Parathyroid adenoma (tissue), 2 donors: Measurements from ENCODE around the gene PRKD2.

Experiments used
- H2AFZ ChIP-seq: fragments of 300-600 bp; sonication (generic); one replicate; pipeline ENCODE4 v1.7.0; 2017; ENCODE audit warnings: antibody characterized with exemption, mild to moderate bottlenecking
- H3K27ac ChIP-seq: fragments of 300-600 bp; sonication (generic); one replicate; pipeline ENCODE4 v1.7.0; 2017
- H3K27me3 ChIP-seq: fragments of 300-600 bp; sonication (generic); one replicate; pipeline ENCODE4 v1.7.0; 2017; ENCODE audit warnings: low read length; ENCODE audit not compliant: control insufficient read depth, insufficient read depth
- H3K36me3 ChIP-seq: fragments of 300-600 bp; sonication (generic); one replicate; pipeline ENCODE4 v1.7.0; 2017; ENCODE audit warnings: low read length; ENCODE audit not compliant: control insufficient read depth, insufficient read depth
- H3K4me1 ChIP-seq: fragments of 300-600 bp; sonication (generic); one replicate; pipeline ENCODE4 v1.7.0; 2017; ENCODE audit warnings: control low read depth
- H3K4me2 ChIP-seq: fragments of 300-600 bp; sonication (generic); one replicate; pipeline ENCODE4 v1.7.0; 2017; ENCODE audit warnings: low read length
- H3K4me3 ChIP-seq: fragments of 300-600 bp; sonication (generic); one replicate; pipeline ENCODE4 v1.7.0; 2017; ENCODE audit warnings: low read depth, low read length
- H3K79me2 ChIP-seq: fragments of 300-600 bp; sonication (generic); one replicate; pipeline ENCODE4 v1.7.0; 2017; ENCODE audit warnings: control low read depth
- H3K9ac ChIP-seq: fragments of 300-600 bp; sonication (generic); one replicate; pipeline ENCODE4 v1.7.0; 2017; ENCODE audit warnings: mild to moderate bottlenecking
- H3K9me3 ChIP-seq: fragments of 300-600 bp; sonication (generic); one replicate; pipeline ENCODE4 v1.7.0; 2017; ENCODE audit warnings: low read length; ENCODE audit not compliant: control insufficient read depth
- CTCF ChIP-seq: fragments of 300-600 bp; sonication (generic); IDR thresholded peaks from one replicate; pipeline ENCODE4 v1.7.0; 2017; ENCODE audit warnings: antibody characterized with exemption, mild to moderate bottlenecking
- donor health status: primary hyperparathyroidism.

Gene PRKD2

GRCh38 chr19:46760363-46760762, 43.4 kb upstream of the PRKD2 start:
- no peak overlapping the region for H3K9ac ChIP-seq
- H3K4me2 ChIP-seq, result no peak overlapping the region
- H3K4me1 ChIP-seq, result no peaks in the 10 kb centered on the region
- no peaks in the 10 kb centered on the region for H3K27me3 ChIP-seq
- no peak overlapping the region for H3K4me3 ChIP-seq
- no peak for TF ChIP-seq CTCF
- no peak overlapping the region for H2AFZ ChIP-seq
- H3K36me3 ChIP-seq, result no peaks in the 10 kb centered on the region
- H3K27ac ChIP-seq, result no peak overlapping the region
- no peaks in the 10 kb centered on the region for H3K9me3 ChIP-seq
- no peaks in the 10 kb centered on the region for H3K79me2 ChIP-seq

GRCh38 chr19:46759817-46760333, 43.0 kb upstream of the PRKD2 start:
- no peak overlapping the region for H3K27ac ChIP-seq
- H3K9me3 ChIP-seq, result no peaks in the 10 kb centered on the region
- TF ChIP-seq CTCF, result no peak
- H3K4me1 ChIP-seq, result no peaks in the 10 kb centered on the region
- no peaks in the 10 kb centered on the region for H3K79me2 ChIP-seq
- no peaks in the 10 kb centered on the region for H3K36me3 ChIP-seq
- no peaks in the 10 kb centered on the region for H3K27me3 ChIP-seq
- H3K4me2 ChIP-seq, result no peak overlapping the region
- no peak overlapping the region for H3K4me3 ChIP-seq
- no peak overlapping the region for H2AFZ ChIP-seq
- no peak overlapping the region for H3K9ac ChIP-seq

GRCh38 chr19:46759206-46759605, 42.3 kb upstream of the PRKD2 start:
- Histone ChIP-seq H3K4me1 (no peaks in the 10 kb centered on the region), H3K9ac (no peak overlapping the region), H3K27me3 (no peaks in the 10 kb centered on the region), H3K36me3 (no peaks in the 10 kb centered on the region), H2AFZ (no peak overlapping the region), H3K4me2 (no peak overlapping the region), H3K27ac (no peak overlapping the region), H3K9me3 (no peaks in the 10 kb centered on the region), H3K4me3 (no peak overlapping the region), H3K79me2 (no peaks in the 10 kb centered on the region)
- TF ChIP-seq CTCF, result no peak

GRCh38 chr19:46756544-46756888, 39.6 kb upstream of the PRKD2 start:
- Histone ChIP-seq H3K79me2 (no peaks in the 10 kb centered on the region), H3K4me2 (no peak overlapping the region), H3K27me3 (no peaks in the 10 kb centered on the region), H3K27ac (no peak overlapping the region), H3K9ac (no peak overlapping the region), H3K9me3 (no peaks in the 10 kb centered on the region), H3K4me1 (no peaks in the 10 kb centered on the region), H3K4me3 (no peak overlapping the region), H2AFZ (no peak overlapping the region), H3K36me3 (no peaks in the 10 kb centered on the region)
- no peak for TF ChIP-seq CTCF

GRCh38 chr19:46755853-46756543, 39.1 kb upstream of the PRKD2 start:
- no peaks in the 10 kb centered on the region for H3K79me2 ChIP-seq
- H3K27me3 ChIP-seq, result no peaks in the 10 kb centered on the region
- no peak for TF ChIP-seq CTCF
- no peaks in the 10 kb centered on the region for H3K9me3 ChIP-seq
- H3K4me2 ChIP-seq, result no peak overlapping the region
- H3K4me1 ChIP-seq, result no peaks in the 10 kb centered on the region
- no peaks in the 10 kb centered on the region for H3K36me3 ChIP-seq
- no peak overlapping the region for H3K27ac ChIP-seq
- H3K9ac ChIP-seq, result no peak overlapping the region
- no peak overlapping the region for H2AFZ ChIP-seq
- H3K4me3 ChIP-seq, result no peak overlapping the region
